ENCODE measurements around the gene HLA-DPB1. TPM values are rescaled to one million over a fixed set of nuclear protein-coding genes. Genes with fewer than 3 reads are reported as not detected.

The HLA-DPB1 gene
- total RNA-seq, 1 donor from 2014 or later, result 72.7 TPM

- Histone ChIP-seq H3K27ac (no peak overlapping the region), H3K4me1 (no peaks in the 10 kb centered on the region)
These were observed 8.8 kb upstream of the HLA-DPB1 start for GRCh38 chr6:33066917-33067521.

GRCh38 chr6:33069021-33069738 is 6.6 kb upstream of the HLA-DPB1 start:
- H3K9me3 ChIP-seq, result no peaks in the 10 kb centered on the region

More at GRCh38 chr6:33066917-33067521, 8.8 kb upstream of the HLA-DPB1 start:
- TF ChIP-seq CTCF (IDR thresholded peaks at IDR 0.05), result no peak
- Histone ChIP-seq H3K36me3 (peaks cover 0 to 9% of the 10 kb centered on the region in 2 donors), H3K4me3 (no peak overlapping the region), H3K9me3 (no peaks in the 10 kb centered on the region), H3K27me3 (no peaks in the 10 kb centered on the region)
- DNase-seq (ENCODE audit: low spot score in 2 of 2), result no peak
- intact Hi-C loops (cut with DNase I), result no loop called here

GRCh38 chr6:33070909-33071308 is 4.9 kb upstream of the HLA-DPB1 start:
- Histone ChIP-seq H3K27me3 (no peaks in the 10 kb centered on the region), H3K27ac (no peak overlapping the region), H3K9me3 (no peaks in the 10 kb centered on the region), H3K4me1 (no peaks in the 10 kb centered on the region), H3K36me3 (peaks cover 0 to 9% of the 10 kb centered on the region in 2 donors), H3K4me3 (no peak overlapping the region)
- DNase-seq (ENCODE audit: low spot score in 2 of 2), result no peak
- intact Hi-C loops (cut with DNase I), result loop anchor here (10.0 kb wide), 1 partner anchor 176 kb away; no protein-coding TSS in a partner anchor
- TF ChIP-seq CTCF (IDR thresholded peaks at IDR 0.05), result no peak

More at GRCh38 chr6:33069021-33069738, 6.6 kb upstream of the HLA-DPB1 start:
- H3K27me3 ChIP-seq, result no peaks in the 10 kb centered on the region
- no peaks in the 10 kb centered on the region for H3K4me1 ChIP-seq
- intact Hi-C loops (cut with DNase I), result no loop called here
- peaks cover 0 to 9% of the 10 kb centered on the region in 2 donors for H3K36me3 ChIP-seq
- H3K4me3 ChIP-seq, result no peak overlapping the region
- H3K27ac ChIP-seq, result no peak overlapping the region
- no peak for TF ChIP-seq CTCF (IDR thresholded peaks at IDR 0.05)
- no peak for DNase-seq (ENCODE audit: low spot score in 2 of 2)

- H3K36me3 ChIP-seq, result peaks cover 0 to 9% of the 10 kb centered on the region in 2 donors
- DNase-seq (ENCODE audit: low spot score in 2 of 2), result no peak
- no peak overlapping the region for H3K4me3 ChIP-seq
- no peak overlapping the region for H3K27ac ChIP-seq
- H3K9me3 ChIP-seq, result no peaks in the 10 kb centered on the region
- TF ChIP-seq CTCF (IDR thresholded peaks at IDR 0.05), result no peak
- intact Hi-C loops (cut with DNase I), result loop anchor here (10.0 kb wide), 1 partner anchor 177 kb away; no protein-coding TSS in a partner anchor
- H3K27me3 ChIP-seq, result no peaks in the 10 kb centered on the region
- no peaks in the 10 kb centered on the region for H3K4me1 ChIP-seq
These were observed 4.2 kb upstream of the HLA-DPB1 start for GRCh38 chr6:33071569-33071968.

- H3K4me1 ChIP-seq, result no peaks in the 10 kb centered on the region
- peak overlapping the region in 1 of 2 donors; percentile 18 for H3K27ac ChIP-seq
- intact Hi-C loops (cut with DNase I), result loop anchor here (10.0 kb wide), 1 partner anchor 178 kb away; no protein-coding TSS in a partner anchor
- H3K9me3 ChIP-seq, result no peaks in the 10 kb centered on the region
- peak overlapping the region; percentile 26 to 47 for H3K4me3 ChIP-seq
- DNase-seq (ENCODE audit: low spot score in 2 of 2), result no peak
- TF ChIP-seq CTCF (IDR thresholded peaks at IDR 0.05), result no peak
- H3K27me3 ChIP-seq, result no peaks in the 10 kb centered on the region
- peaks cover 0 to 9% of the 10 kb centered on the region in 2 donors for H3K36me3 ChIP-seq
These were observed 3.2 kb upstream of the HLA-DPB1 start for GRCh38 chr6:33072508-33073100.

All from ascending aorta (tissue), 2 donors.